ENCODE results near the gene QRFP. TPM values are rescaled to one million over a fixed set of nuclear protein-coding genes. Genes with fewer than 3 reads are reported as not detected.

QRFP gene
- polyA plus RNA-seq, 3 donors: 0.18 to 0.60 (median 0.21) TPM

DNA sequence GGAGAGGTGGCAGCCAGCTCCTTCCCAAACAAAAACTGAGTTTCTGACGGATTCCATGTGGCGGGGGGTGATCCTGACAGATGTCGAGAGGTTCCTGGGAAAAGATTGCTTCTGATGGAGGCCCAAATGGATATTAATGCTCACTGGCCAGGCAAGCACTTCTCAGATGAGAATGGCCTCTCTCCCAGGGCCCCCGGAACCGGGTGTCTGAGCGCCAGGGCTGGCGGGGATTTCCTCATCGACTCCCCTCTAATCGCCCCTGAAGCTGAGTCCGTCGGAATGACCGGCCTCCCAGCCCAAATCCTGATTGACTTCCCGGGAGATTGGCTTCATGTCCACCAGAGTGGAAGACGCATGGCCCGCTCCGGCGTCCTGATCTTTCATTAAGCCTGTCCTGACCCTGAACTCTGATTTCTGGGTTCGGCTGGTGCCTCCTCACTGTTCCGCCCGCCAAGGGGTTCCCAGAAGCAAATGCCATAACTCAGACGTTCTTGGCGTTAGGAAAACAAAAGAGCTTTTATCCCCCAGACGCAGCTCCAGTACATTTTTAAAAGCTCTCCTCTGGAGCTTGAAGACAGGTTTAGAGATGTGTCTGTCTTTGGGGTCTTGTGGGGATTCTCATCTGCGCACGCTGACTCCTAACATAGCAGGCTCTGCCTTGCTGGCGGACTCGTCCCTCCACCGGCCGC, 24.8 kb upstream of the QRFP start:
- no peak overlapping the region for H3K9ac ChIP-seq (ENCODE audit: insufficient read depth, low read length, poor library complexity, severe bottlenecking)
- WGBS (ENCODE audit: insufficient coverage): 74% methylated on average over 24 of the region's 29 CpGs
- no peaks in the 10 kb centered on the region for H3K36me3 ChIP-seq (replicated peaks in 1 of 2; ENCODE audit: control insufficient read depth in 1 of 2, insufficient read depth in 2 of 2, low read length in 2 of 2)
- Mint-ChIP-seq H3K9me3 (peaks cover 0 to 2% (median 0%) of the 10 kb centered on the region in 7 donors), H3K27me3 (ENCODE audit: low read depth in 3 of 3) (peaks cover 6 to 29% (median 18%) of the 10 kb centered on the region in 3 donors), H3K36me3 (no peaks in the 10 kb centered on the region), H3K27ac (no peak overlapping the region), H3K4me1 (no peaks in the 10 kb centered on the region), H3K4me3 (no peak overlapping the region)
- H3K79me2 ChIP-seq (ENCODE audit: insufficient read depth, low read length): no peaks in the 10 kb centered on the region
- H3K27ac ChIP-seq (ENCODE audit: low read depth in 1 of 2, low read length in 2 of 2): no peak overlapping the region
- H3K27me3 ChIP-seq (ENCODE audit: control insufficient read depth in 2 of 2, insufficient read depth in 2 of 2, low read length in 2 of 2): no peaks in the 10 kb centered on the region
- no peaks in the 10 kb centered on the region for H3K4me1 ChIP-seq (ENCODE audit: control insufficient read depth in 1 of 2, insufficient read depth in 2 of 2, low read length in 2 of 2)
- no peak overlapping the region for H3K4me2 ChIP-seq (replicated peaks; ENCODE audit: extremely low read depth, low read length, poor library complexity, severe bottlenecking)
- TF ChIP-seq, protein P1, sequence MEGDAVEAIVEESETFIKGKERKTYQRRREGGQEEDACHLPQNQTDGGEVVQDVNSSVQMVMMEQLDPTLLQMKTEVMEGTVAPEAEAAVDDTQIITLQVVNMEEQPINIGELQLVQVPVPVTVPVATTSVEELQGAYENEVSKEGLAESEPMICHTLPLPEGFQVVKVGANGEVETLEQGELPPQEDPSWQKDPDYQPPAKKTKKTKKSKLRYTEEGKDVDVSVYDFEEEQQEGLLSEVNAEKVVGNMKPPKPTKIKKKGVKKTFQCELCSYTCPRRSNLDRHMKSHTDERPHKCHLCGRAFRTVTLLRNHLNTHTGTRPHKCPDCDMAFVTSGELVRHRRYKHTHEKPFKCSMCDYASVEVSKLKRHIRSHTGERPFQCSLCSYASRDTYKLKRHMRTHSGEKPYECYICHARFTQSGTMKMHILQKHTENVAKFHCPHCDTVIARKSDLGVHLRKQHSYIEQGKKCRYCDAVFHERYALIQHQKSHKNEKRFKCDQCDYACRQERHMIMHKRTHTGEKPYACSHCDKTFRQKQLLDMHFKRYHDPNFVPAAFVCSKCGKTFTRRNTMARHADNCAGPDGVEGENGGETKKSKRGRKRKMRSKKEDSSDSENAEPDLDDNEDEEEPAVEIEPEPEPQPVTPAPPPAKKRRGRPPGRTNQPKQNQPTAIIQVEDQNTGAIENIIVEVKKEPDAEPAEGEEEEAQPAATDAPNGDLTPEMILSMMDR (IDR thresholded peaks at IDR 0.05): no peak
- no peak overlapping the region for H2AFZ ChIP-seq (ENCODE audit: insufficient read depth, low read depth, low read length, poor library complexity, severe bottlenecking)
- no peak overlapping the region for H3K4me3 ChIP-seq (replicated peaks in 1 of 3; ENCODE audit: low read depth in 2 of 3, low read length in 3 of 3)
- no peak for DNase-seq
- H4K20me1 ChIP-seq (ENCODE audit: insufficient read depth, low read length): no peaks in the 10 kb centered on the region
- H3K9me3 ChIP-seq (replicated peaks in 1 of 2; ENCODE audit: control insufficient read depth in 1 of 2, insufficient read depth in 1 of 2, low read length in 2 of 2): no peaks in the 10 kb centered on the region
- intact Hi-C loops (cut with micrococcal nuclease): no loop called here

DNA sequence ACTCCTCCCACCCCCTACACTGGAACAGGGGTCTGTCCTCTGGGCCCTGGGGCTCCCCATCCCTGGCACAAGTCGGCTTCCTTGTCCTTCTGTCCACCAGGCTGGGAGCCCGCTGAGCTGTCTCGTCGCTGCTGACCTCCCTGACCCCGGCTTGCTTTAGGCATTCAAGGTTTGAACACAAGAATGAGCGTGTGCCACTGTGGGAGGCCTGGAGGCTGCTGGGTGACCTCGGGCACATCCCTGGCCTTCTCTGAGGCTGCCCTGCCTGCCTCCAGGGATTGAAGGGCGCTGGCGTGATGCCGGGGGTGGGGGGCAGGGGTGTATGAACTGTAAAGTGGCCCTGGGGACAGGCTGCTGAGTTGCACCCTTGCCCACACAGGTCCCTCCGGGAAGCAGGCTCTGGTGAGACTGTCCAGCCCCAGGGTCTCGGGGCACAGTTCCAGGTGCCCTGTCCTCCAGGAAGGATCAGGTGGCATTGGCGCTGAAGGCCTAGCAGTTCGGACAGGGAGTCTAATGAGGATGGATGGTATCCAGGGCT, 24.2 kb upstream of the QRFP start:
- H3K9me3 Mint-ChIP-seq: peaks cover 0 to 1% (median 0%) of the 10 kb centered on the region in 7 donors
- H3K4me2 ChIP-seq (replicated peaks; ENCODE audit: extremely low read depth, low read length, poor library complexity, severe bottlenecking): no peak overlapping the region
- peaks cover 8 to 28% (median 18%) of the 10 kb centered on the region in 3 donors for H3K27me3 Mint-ChIP-seq (ENCODE audit: low read depth in 3 of 3)
- intact Hi-C loops (cut with micrococcal nuclease): no loop called here
- H3K4me3 ChIP-seq (replicated peaks in 1 of 3; ENCODE audit: low read depth in 2 of 3, low read length in 3 of 3): no peak overlapping the region
- H3K27ac Mint-ChIP-seq: no peak overlapping the region
- H3K4me1 Mint-ChIP-seq: no peaks in the 10 kb centered on the region
- no peak for DNase-seq
- no peak overlapping the region for H3K9ac ChIP-seq (ENCODE audit: insufficient read depth, low read length, poor library complexity, severe bottlenecking)
- no peak overlapping the region for H3K4me3 Mint-ChIP-seq
- no peak overlapping the region for H3K27ac ChIP-seq (ENCODE audit: low read depth in 1 of 2, low read length in 2 of 2)
- no peak overlapping the region for H2AFZ ChIP-seq (ENCODE audit: insufficient read depth, low read depth, low read length, poor library complexity, severe bottlenecking)
- WGBS (ENCODE audit: insufficient coverage): 91% methylated on average over 14 of the region's 14 CpGs
- H3K27me3 ChIP-seq (ENCODE audit: control insufficient read depth in 2 of 2, insufficient read depth in 2 of 2, low read length in 2 of 2): no peaks in the 10 kb centered on the region
- H3K9me3 ChIP-seq (replicated peaks in 1 of 2; ENCODE audit: control insufficient read depth in 1 of 2, insufficient read depth in 1 of 2, low read length in 2 of 2): no peaks in the 10 kb centered on the region
- H3K36me3 ChIP-seq (replicated peaks in 1 of 2; ENCODE audit: control insufficient read depth in 1 of 2, insufficient read depth in 2 of 2, low read length in 2 of 2): no peaks in the 10 kb centered on the region
- TF ChIP-seq, protein P1 (IDR thresholded peaks at IDR 0.05): no peak
- H3K36me3 Mint-ChIP-seq: no peaks in the 10 kb centered on the region
- no peaks in the 10 kb centered on the region for H3K4me1 ChIP-seq (ENCODE audit: control insufficient read depth in 1 of 2, insufficient read depth in 2 of 2, low read length in 2 of 2)
- H3K79me2 ChIP-seq (ENCODE audit: insufficient read depth, low read length): no peaks in the 10 kb centered on the region
- no peaks in the 10 kb centered on the region for H4K20me1 ChIP-seq (ENCODE audit: insufficient read depth, low read length)

All from CD14-positive monocyte (primary cell).